GM12891 (cell line): ENCODE data around the gene TCEANC2.

ENCODE experiments used
- POLR2A ChIP-seq: IDR thresholded peaks from 2 replicates; pipeline ENCODE4 v1.6.1; 2011; ENCODE audit warnings: low read depth, low read length, control low read depth
- POLR2AphosphoS5 ChIP-seq: IDR thresholded peaks from 2 replicates; pipeline ENCODE4 v1.6.1; 2011; ENCODE audit warnings: low read depth, low read length, control low read depth
- SPI1 ChIP-seq: IDR thresholded peaks from 2 replicates; pipeline ENCODE4 v1.6.1; 2011; ENCODE audit warnings: low read depth, low read length, control low read depth
- TAF1 ChIP-seq: IDR thresholded peaks from 2 replicates; pipeline ENCODE4 v1.6.1; 2011; ENCODE audit warnings: low read depth, low read length, control low read depth

GRCh38 chr1:54144366-54144765, 91.0 kb downstream of the TCEANC2 start:
- TF ChIP-seq POLR2AphosphoS5 (no peak), POLR2A (no peak), TAF1 (no peak), SPI1 (no peak)
